Osteoblast (primary cell): ENCODE measurements around the gene ESD. TPM values are rescaled to one million over a fixed set of nuclear protein-coding genes. Genes with fewer than 3 reads are reported as not detected.

ENCODE experiments used
- DNase-seq: peaks from one replicate; pipeline ENCODE4 v3.0.0; 2011; ENCODE audit warnings: low spot score, mixed read lengths; ENCODE audit not compliant: insufficient read length; ENCODE audit errors: missing footprints
- H2AFZ ChIP-seq: 2 replicates; pipeline ENCODE4 v1.6.0; 2011; ENCODE audit warnings: mild to moderate bottlenecking, low read length
- H3K27ac ChIP-seq: 2 replicates; pipeline ENCODE4 v1.5.1; 2011; ENCODE audit warnings: mild to moderate bottlenecking, low read depth, low read length, moderate library complexity
- H3K27me3 ChIP-seq: 2 replicates; pipeline ENCODE4 v1.6.0; 2012; ENCODE audit warnings: mild to moderate bottlenecking, control low read depth, inconsistent platforms, low read length, moderate library complexity; ENCODE audit not compliant: insufficient read depth
- H3K36me3 ChIP-seq: 2 replicates; pipeline ENCODE4 v1.5.1; 2011; ENCODE audit warnings: mild to moderate bottlenecking, low read length, control low read depth, moderate library complexity; ENCODE audit not compliant: insufficient read depth
- H3K4me1 ChIP-seq: 2 replicates; pipeline ENCODE4 v1.5.1; 2011; ENCODE audit warnings: mild to moderate bottlenecking, low read length, control low read depth, moderate library complexity; ENCODE audit not compliant: insufficient read depth
- H3K4me2 ChIP-seq: 2 replicates; pipeline ENCODE4 v1.6.0; 2011; ENCODE audit warnings: mild to moderate bottlenecking, low read length; ENCODE audit not compliant: insufficient read depth
- H3K4me3 ChIP-seq: fragments of 200-600 bp; sonication (generic); 3 replicates; pipeline ENCODE4 v1.5.1; 2012; ENCODE audit warnings: mild to moderate bottlenecking, low read length, inconsistent platforms; ENCODE audit not compliant: insufficient read depth
- H3K79me2 ChIP-seq: 2 replicates; pipeline ENCODE4 v1.6.0; 2012; ENCODE audit warnings: mild to moderate bottlenecking, low read length, control low read depth, inconsistent platforms; ENCODE audit not compliant: insufficient read depth
- H3K9me3 ChIP-seq: 2 replicates; pipeline ENCODE4 v1.5.1; 2011; ENCODE audit warnings: low read depth, low read length, control low read depth
- H4K20me1 ChIP-seq: 2 replicates; pipeline ENCODE4 v1.6.0; 2012; ENCODE audit warnings: mild to moderate bottlenecking, low read length, control low read depth; ENCODE audit not compliant: insufficient read depth
- total RNA-seq: library from RNA; depleted of rRNA; stranded (reverse); fragments of >200 nt; gene quantifications from 2 replicates; pipeline ENCODE4 v1.2.3, GENCODE V29; 2012
- TF ChIP-seq, protein P1 (sequence below): IDR thresholded peaks from 2 replicates; pipeline ENCODE4 v1.5.1; 2011; ENCODE audit warnings: mild to moderate bottlenecking, low read depth, low read length, moderate library complexity; ENCODE audit errors: extremely low read depth

ESD gene
- total RNA-seq, 1 donor, result 130 TPM

DNA sequence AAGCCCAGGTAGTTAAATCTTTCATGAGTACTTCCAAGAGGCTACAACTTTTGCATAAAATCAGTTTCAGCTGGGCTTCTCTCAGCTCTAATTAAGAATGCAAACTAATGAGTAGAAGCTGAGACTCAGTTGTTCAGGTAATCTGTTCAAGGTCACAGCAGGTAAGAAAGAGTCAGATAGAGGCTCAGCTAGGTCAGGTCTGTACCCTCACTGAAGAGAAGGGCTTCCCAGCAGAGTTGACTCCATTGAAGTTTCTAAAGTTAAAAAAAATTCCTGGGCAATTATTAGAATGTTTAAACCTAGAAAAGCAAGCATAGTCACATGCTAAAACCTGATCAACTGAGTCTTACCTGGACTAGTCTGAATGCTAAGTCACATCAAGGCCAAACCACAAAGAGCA, 42.1 kb downstream of the ESD start:
- Histone ChIP-seq H3K27me3 (no peaks in the 10 kb centered on the region), H3K4me3 (no peak overlapping the region), H3K4me1 (peaks cover 31% of the 10 kb centered on the region), H3K4me2 (no peak overlapping the region), H3K27ac (no peak overlapping the region), H3K79me2 (no peaks in the 10 kb centered on the region), H4K20me1 (no peaks in the 10 kb centered on the region), H3K9me3 (no peaks in the 10 kb centered on the region), H3K36me3 (peaks cover 4% of the 10 kb centered on the region), H2AFZ (no peak overlapping the region)
- TF ChIP-seq, protein P1, sequence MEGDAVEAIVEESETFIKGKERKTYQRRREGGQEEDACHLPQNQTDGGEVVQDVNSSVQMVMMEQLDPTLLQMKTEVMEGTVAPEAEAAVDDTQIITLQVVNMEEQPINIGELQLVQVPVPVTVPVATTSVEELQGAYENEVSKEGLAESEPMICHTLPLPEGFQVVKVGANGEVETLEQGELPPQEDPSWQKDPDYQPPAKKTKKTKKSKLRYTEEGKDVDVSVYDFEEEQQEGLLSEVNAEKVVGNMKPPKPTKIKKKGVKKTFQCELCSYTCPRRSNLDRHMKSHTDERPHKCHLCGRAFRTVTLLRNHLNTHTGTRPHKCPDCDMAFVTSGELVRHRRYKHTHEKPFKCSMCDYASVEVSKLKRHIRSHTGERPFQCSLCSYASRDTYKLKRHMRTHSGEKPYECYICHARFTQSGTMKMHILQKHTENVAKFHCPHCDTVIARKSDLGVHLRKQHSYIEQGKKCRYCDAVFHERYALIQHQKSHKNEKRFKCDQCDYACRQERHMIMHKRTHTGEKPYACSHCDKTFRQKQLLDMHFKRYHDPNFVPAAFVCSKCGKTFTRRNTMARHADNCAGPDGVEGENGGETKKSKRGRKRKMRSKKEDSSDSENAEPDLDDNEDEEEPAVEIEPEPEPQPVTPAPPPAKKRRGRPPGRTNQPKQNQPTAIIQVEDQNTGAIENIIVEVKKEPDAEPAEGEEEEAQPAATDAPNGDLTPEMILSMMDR, result no peak
- DNase-seq, result no peak

- Histone ChIP-seq H3K9me3 (no peaks in the 10 kb centered on the region), H3K27ac (no peak overlapping the region), H3K36me3 (peaks cover 4% of the 10 kb centered on the region), H4K20me1 (no peaks in the 10 kb centered on the region), H2AFZ (no peak overlapping the region), H3K4me2 (no peak overlapping the region), H3K4me3 (no peak overlapping the region), H3K27me3 (no peaks in the 10 kb centered on the region), H3K79me2 (no peaks in the 10 kb centered on the region), H3K4me1 (peaks cover 34% of the 10 kb centered on the region)
- no peak for DNase-seq
- TF ChIP-seq, protein P1, result no peak
Observed at GRCh38 chr13:46753917-46754316, 43.0 kb downstream of the ESD start.

GRCh38 chr13:46753137-46753536, 43.8 kb downstream of the ESD start:
- TF ChIP-seq, protein P1, result no peak
- H3K4me1 ChIP-seq, result peaks cover 34% of the 10 kb centered on the region
- H3K4me3 ChIP-seq, result no peak overlapping the region
- no peaks in the 10 kb centered on the region for H3K9me3 ChIP-seq
- H3K4me2 ChIP-seq, result no peak overlapping the region
- no peak for DNase-seq
- no peaks in the 10 kb centered on the region for H3K27me3 ChIP-seq
- no peak overlapping the region for H3K27ac ChIP-seq
- H2AFZ ChIP-seq, result no peak overlapping the region
- peaks cover 4% of the 10 kb centered on the region for H3K36me3 ChIP-seq
- H4K20me1 ChIP-seq, result no peaks in the 10 kb centered on the region
- no peaks in the 10 kb centered on the region for H3K79me2 ChIP-seq

GRCh38 chr13:46751811-46752635, 44.9 kb downstream of the ESD start:
- Histone ChIP-seq H2AFZ (no peak overlapping the region), H3K4me3 (no peak overlapping the region), H3K27me3 (no peaks in the 10 kb centered on the region), H3K4me1 (peaks cover 29% of the 10 kb centered on the region), H3K36me3 (peaks cover 4% of the 10 kb centered on the region), H3K9me3 (no peaks in the 10 kb centered on the region), H3K79me2 (no peaks in the 10 kb centered on the region), H3K4me2 (peak overlapping the region; percentile 23), H3K27ac (no peak overlapping the region), H4K20me1 (no peaks in the 10 kb centered on the region)
- TF ChIP-seq, protein P1, result no peak
- DNase-seq, result no peak
